ENCODE results near the gene CYGB. TPM values are rescaled to one million over a fixed set of nuclear protein-coding genes. Genes with fewer than 3 reads are reported as not detected.

Gene CYGB
- total and polyA plus RNA-seq, 10 of the 15 experiments (the other 5 are each of a cell fraction or from before 2014, with no cell fraction given): 0.34 TPM; not detected in 9

GRCh38 chr17:76582660-76583059 lies 45.2 kb upstream of the CYGB start:
- no peak overlapping the region for H2AFZ ChIP-seq (ENCODE audit: control insufficient read depth, low read depth, low read length)
- no TSS peak for BruUV-seq (replicated peaks)
- ChIA-PET SMC1A (ENCODE audit: uncharacterized antibody, unreplicated experiment) (no interaction called here), RAD21 (ENCODE audit: unreplicated experiment) (no interaction called here), CTCF (interaction anchor here (2.5 kb wide), 1 partner anchor 42 kb away, joined by 10 read pairs; no protein-coding TSS in a partner anchor), POLR2A (interaction anchor here (0.7 to 1.3 kb wide), 3 partner anchors 21 to 483 kb away, joined by 3 to 7 read pairs (median 3); no protein-coding TSS in a partner anchor)
- FAIRE-seq (no peak), DNase-seq (ENCODE audit: low read depth, low spot score) (no peak), ATAC-seq (no peak)
- H3K9ac ChIP-seq (ENCODE audit: control insufficient read depth, insufficient read depth, low read length): no peak overlapping the region
- no peaks in the 10 kb centered on the region for H3K36me3 ChIP-seq (ENCODE audit: control insufficient read depth in 2 of 2, insufficient read depth in 2 of 2, low read length in 1 of 2)
- H3K9me3 ChIP-seq (replicated peaks; ENCODE audit: control insufficient read depth, insufficient read depth, low read length): no peaks in the 10 kb centered on the region
- WGBS (ENCODE audit: insufficient coverage, insufficient replicate concordance, low lambda C conversion rate, missing lambda C conversion rate): 14% methylated on average over 3 of the region's 3 CpGs
- intact Hi-C loops (cut with micrococcal nuclease; ENCODE audit: unreplicated experiment): no loop called here
- H3K27ac ChIP-seq (ENCODE audit: control insufficient read depth, insufficient read depth): no peak overlapping the region
- no peak overlapping the region for H3K4me2 ChIP-seq (ENCODE audit: control insufficient read depth, insufficient read depth)
- in situ Hi-C loops (cut with MboI): no loop called here
- H3K4me1 ChIP-seq (ENCODE audit: control insufficient read depth, insufficient read depth, low read length): peaks cover 24% of the 10 kb centered on the region
- H4K20me1 ChIP-seq (ENCODE audit: control insufficient read depth, insufficient read depth): no peaks in the 10 kb centered on the region
- no peak for TF ChIP-seq TCF3 (IDR thresholded peaks at IDR 0.05; ENCODE audit: borderline replicate concordance, insufficient read depth, low read depth, low read length)
- no peaks in the 10 kb centered on the region for H3K79me2 ChIP-seq (ENCODE audit: control insufficient read depth, insufficient read depth, low read length)
- no peak overlapping the region for H3K4me3 ChIP-seq
- H3K27me3 ChIP-seq (replicated peaks in 1 of 2; ENCODE audit: control insufficient read depth in 2 of 2, insufficient read depth in 2 of 2, low read length in 1 of 2): peaks cover 3 to 9% of the 10 kb centered on the region in 2 experiments; a peak in 3 of 4 replicates

- H3K27me3 ChIP-seq (replicated peaks in 1 of 2; ENCODE audit: control insufficient read depth in 2 of 2, insufficient read depth in 2 of 2, low read length in 1 of 2): peaks cover 0 to 4% of the 10 kb centered on the region in 2 experiments; a peak in 2 of 4 replicates
- DNase-seq (ENCODE audit: low read depth, low spot score) (no peak), FAIRE-seq (no peak), ATAC-seq (no peak)
- no peak overlapping the region for H3K4me3 ChIP-seq
- WGBS (ENCODE audit: insufficient coverage, insufficient replicate concordance, low lambda C conversion rate, missing lambda C conversion rate): 59% methylated on average over 5 of the region's 5 CpGs
- no peak for TF ChIP-seq ZNF217 (IDR thresholded peaks at IDR 0.05)
- TF ChIP-seq MTA2 (IDR thresholded peaks at IDR 0.05; ENCODE audit: low read depth): no peak
- no peak for TF ChIP-seq ATF7 (IDR thresholded peaks at IDR 0.05; ENCODE audit: low read depth)
- no peak for TF ChIP-seq IKZF1 (conservative IDR thresholded peaks at IDR 0.05)
- no peak for TF ChIP-seq MEF2A (IDR thresholded peaks at IDR 0.05; ENCODE audit: insufficient read depth, low read depth, low read length)
- no peak for TF ChIP-seq MTA3 (IDR thresholded peaks at IDR 0.05; ENCODE audit: borderline replicate concordance, low read length)
- no peak for TF ChIP-seq ATF2 (IDR thresholded peaks at IDR 0.05; ENCODE audit: low read length)
- TF ChIP-seq TCF7 (IDR thresholded peaks at IDR 0.05; ENCODE audit: borderline replicate concordance): no peak
- in situ Hi-C loops (cut with MboI) (no loop called here), intact Hi-C loops (cut with micrococcal nuclease; ENCODE audit: unreplicated experiment) (no loop called here)
- H3K4me1 ChIP-seq (ENCODE audit: control insufficient read depth, insufficient read depth, low read length): peaks cover 24% of the 10 kb centered on the region
- H4K20me1 ChIP-seq (ENCODE audit: control insufficient read depth, insufficient read depth): no peaks in the 10 kb centered on the region
- H3K4me2 ChIP-seq (ENCODE audit: control insufficient read depth, insufficient read depth): 0 out of 2 replicates have a peak overlapping the region, but pooled peaks have one; percentile 79
- 0 out of 2 replicates have a peak overlapping the region, but pooled peaks have one; percentile 75 for H2AFZ ChIP-seq (ENCODE audit: control insufficient read depth, low read depth, low read length)
- BruUV-seq (replicated peaks): no TSS peak
- POLR2A ChIA-PET: interaction anchor here (0.6 to 0.7 kb wide), 2 partner anchors 18 to 58 kb away, joined by 5 to 6 read pairs; no protein-coding TSS in a partner anchor
- no peaks in the 10 kb centered on the region for H3K9me3 ChIP-seq (replicated peaks; ENCODE audit: control insufficient read depth, insufficient read depth, low read length)
- no peak overlapping the region for H3K9ac ChIP-seq (ENCODE audit: control insufficient read depth, insufficient read depth, low read length)
- SMC1A ChIA-PET (ENCODE audit: uncharacterized antibody, unreplicated experiment): interaction anchor here (1.0 kb wide), 1 partner anchor 23 kb away, joined by 4 read pairs; no protein-coding TSS in a partner anchor
- no peaks in the 10 kb centered on the region for H3K36me3 ChIP-seq (ENCODE audit: control insufficient read depth in 2 of 2, insufficient read depth in 2 of 2, low read length in 1 of 2)
- RAD21 ChIA-PET (ENCODE audit: unreplicated experiment): no interaction called here
- no peaks in the 10 kb centered on the region for H3K79me2 ChIP-seq (ENCODE audit: control insufficient read depth, insufficient read depth, low read length)
- CTCF ChIA-PET: interaction anchor here (3.0 kb wide), 1 partner anchor 43 kb away, joined by 13 read pairs; no protein-coding TSS in a partner anchor
- no peak overlapping the region for H3K27ac ChIP-seq (ENCODE audit: control insufficient read depth, insufficient read depth)
These were observed 44.0 kb upstream of the CYGB start for GRCh38 chr17:76581515-76581914.
